GM21526 (cell line): ENCODE results near the gene RXFP2.

Experiments used
- ATAC-seq: cut with Tn5 transposase; IDR thresholded peaks from one replicate; pipeline ENCODE4 v1.9.1; 2021; ENCODE audit warnings: moderate library complexity; ENCODE audit not compliant: unreplicated experiment, low FRiP score

Gene RXFP2

DNA sequence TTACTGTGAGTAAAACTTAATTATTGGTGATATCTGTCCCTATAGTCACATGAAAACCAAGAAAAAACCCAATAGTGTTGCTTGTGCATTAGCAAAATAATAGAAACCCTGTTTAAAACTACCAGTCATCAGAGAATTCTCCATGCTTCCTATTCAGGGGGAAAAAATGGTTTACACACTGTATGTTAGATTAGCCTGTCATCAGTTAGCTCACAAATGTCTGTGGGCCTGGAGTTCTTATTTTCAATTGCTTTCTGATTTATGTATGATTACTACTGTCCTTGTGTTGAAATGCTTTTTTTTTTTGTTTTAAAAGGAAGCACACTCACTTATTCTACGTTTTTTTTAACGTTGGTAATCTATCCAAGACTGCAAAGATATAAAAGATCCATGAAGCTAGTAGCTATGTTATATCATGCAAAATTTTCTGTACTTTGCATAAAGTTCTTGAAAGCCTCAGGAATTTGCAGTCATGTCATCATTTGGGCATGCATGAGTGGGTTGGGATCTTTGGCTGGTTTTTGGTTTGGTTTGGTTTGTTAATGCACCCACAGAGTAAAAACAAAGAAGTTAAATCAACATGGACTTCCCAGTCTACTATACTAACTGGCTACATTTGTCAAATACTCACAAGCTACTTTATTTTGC is 25.9 kb downstream of the RXFP2 start:
- ATAC-seq: no peak

DNA sequence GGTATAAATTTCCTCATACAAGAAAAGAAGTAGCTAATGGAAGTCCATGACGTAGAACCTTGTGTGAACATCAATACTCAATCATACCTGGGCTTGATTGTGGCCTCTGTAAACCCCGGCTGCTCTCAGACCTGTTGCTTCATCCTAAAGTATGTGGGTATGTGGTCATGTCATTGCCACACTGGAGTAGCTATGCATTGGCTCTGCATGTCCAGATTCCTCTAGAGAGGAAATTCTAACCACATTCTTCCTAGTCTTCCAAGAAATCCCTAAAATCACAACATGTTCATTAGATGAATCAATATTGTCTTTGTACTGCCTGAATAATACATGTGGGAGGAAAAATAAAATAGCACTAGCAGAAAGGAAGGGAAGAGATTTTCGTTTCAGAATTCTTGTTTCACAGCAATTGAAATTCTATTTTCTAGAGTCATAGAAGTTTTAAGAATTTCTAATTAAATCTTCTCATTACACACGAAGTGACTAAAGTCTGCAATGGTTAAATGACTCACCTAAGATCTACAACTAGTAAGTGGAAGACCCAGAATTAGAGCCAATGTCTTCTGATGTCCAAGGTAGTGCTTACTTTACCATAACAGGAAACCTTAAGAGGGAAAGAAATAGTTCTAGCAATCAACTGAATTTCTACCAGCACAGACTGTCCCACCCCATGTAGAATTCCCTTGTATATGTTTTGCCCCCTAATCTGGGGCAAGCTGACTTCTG is 28.0 kb downstream of the RXFP2 start:
- ATAC-seq: no peak

DNA sequence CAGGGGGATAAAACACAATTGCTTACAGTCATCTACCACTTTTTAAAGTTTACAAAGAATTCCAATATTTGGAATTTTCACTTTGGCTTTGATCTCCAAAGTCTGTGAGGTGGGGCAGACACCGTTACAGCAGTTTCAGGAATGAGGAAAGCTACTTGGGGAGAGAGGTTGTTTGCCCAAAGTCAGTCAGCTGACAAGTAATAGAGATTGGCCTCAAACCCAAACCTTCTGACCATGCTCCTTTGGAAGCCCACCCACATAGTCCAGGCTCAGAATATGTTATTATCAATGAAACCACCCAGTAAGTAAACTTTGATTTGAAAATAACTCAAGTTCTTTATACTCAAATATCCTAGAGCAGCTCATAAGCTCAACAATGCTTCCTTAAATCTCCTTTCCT is 29.0 kb downstream of the RXFP2 start:
- no peak for ATAC-seq

DNA sequence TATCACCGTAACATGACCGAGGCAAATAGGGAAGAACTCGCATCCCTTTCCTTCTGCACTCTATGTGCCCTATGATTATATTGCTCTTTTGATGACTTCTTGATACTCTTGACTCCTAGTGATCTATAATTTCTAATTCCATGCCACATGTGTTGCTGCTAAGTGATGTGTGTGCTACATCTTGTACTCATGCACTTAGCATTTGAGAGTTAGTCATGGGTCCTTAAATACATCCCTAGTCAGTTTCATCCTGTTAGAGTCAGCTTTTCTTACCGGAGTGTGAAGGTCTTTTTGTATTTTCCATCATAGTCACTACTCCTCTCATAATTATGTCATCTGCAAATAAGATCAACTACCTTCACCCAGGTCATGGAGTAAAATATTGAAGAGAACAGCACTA is 30.2 kb downstream of the RXFP2 start:
- ATAC-seq: no peak

DNA sequence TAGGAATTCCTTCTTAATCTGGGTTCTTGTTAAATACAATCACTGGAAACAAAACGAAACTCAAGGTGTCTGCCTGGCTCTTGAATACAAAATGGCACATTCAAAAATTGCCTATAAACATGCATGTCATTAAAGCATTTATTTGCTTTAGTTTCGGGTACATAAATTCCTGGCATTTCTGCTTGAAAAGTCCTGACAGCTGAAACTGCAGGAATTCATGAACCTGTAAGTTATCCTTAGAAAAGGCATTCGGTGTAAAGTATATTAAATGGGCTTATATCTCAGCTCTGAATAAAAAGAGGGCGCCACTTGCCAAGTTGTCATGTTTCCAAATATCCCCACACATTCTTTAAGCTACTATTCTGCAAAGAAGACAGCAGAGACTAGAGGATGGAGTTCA is 32.9 kb downstream of the RXFP2 start:
- no peak for ATAC-seq

DNA sequence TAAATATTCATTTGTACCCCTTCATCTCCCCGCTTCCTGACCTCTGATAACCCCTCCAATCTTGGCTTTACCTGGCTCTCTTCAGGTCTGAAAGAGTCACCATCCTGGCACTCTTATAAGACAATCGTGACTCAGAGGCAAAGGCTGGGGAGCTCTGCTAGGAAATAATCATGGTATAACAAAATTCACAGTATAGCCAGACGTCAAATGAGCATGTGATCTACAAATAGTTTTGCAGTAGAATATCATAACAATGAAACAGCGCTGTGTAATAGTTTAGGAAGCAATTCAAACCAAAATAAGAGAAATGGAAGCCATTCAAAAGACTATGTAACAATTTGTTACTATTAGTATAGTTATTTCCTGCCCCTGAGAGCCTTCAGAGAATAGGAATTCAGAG is 34.2 kb downstream of the RXFP2 start:
- ATAC-seq: no peak

DNA sequence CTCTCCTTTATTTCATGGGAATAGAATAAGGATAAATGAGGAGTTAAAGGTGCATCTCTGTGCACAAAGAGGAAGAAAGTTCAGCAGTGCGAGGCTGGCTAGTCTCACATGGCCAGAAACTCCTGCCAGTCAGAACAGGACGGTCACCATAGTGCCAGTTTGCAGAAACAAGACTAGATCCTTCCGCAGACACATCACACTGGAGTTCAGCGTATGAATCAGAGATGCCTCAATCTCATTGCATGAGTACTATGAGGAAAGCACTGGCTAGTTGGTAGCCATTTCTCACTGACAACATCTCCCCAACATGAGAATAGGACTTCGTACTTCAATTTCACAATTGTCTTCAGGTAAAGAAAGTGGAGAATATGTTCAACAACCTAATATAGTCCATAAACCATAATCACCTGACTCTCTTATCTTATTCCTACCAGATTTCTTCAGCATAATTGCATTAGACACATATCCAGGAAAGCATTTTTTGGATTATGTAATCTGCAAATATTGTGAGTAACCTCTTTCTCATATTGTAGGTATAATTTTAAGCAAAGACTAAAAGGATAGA is 34.9 kb downstream of the RXFP2 start:
- ATAC-seq: no peak

DNA sequence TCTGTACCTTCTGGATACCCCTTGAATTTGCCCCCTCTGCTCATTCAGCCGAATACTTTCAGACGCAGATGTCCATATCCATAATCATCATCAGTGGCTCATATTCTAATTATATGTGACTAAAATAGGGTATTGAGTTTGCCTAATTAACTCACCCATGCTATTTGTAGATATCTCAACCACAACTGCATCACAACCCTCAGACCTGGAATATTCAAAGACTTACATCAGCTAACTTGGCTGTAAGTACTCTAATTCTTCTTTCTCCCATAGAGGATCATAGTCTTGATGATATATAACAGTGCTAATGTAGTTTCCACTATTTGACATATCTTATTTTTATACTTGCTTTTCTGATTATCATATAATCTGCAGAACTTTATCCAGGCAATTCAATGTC is 35.8 kb downstream of the RXFP2 start:
- ATAC-seq: no peak

DNA sequence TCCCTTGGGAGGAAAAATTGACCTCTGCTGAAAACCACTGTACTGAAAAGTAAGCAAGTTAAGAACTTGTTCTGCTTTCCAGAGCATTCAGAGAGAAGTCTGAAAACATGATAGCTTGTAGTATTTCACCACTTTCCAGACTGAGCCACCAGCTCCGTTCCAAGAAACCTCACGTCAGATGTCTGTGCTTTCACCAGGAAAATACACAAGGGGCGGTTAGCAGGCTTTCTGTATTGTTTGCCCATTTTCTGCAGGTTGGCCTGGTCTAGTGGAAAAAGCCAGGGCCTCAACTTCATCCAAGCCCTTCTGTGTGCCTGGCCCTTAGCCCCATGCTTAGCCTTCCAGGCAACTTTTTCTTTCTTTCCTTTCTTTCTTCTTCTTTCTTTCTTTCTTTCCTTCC is 36.4 kb downstream of the RXFP2 start:
- ATAC-seq: no peak

DNA sequence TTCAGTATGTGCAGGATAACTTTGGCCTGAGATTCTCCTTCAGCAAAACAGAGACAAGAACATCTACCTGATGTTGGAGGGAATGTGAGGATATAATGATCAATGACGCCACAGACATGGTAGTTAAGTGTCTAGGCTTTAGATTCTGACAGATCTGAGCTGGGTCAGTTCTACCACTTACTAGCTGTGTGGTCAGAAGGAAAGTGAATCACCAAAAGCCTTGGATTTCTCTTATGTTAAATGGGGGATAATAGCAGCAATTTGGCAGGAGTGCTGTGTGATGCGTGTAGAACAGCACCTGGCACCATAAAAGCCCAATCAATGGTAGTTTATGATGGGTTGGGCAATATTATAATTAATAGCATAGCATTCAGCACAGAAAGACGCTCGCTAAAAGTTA is 41.7 kb downstream of the RXFP2 start:
- ATAC-seq: no peak

DNA sequence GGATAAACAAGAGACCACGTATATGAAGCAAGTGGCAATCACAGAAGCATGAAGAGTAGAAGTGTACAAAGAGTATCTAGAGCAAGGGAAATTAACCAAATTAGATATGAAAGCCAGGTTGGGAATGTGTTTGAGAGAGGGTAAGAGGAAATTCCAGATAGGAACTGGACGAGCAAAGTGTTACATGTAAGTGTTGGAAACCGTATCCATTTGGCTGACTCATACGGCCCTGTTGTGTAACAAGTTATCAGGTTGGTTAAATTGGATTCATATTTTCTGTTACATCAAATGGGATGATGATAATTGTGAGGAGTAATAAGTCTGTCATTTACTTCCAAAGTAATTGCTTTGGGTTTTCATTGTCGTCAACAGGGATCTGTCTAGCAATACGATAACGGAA is 46.7 kb downstream of the RXFP2 start:
- no peak for ATAC-seq

DNA sequence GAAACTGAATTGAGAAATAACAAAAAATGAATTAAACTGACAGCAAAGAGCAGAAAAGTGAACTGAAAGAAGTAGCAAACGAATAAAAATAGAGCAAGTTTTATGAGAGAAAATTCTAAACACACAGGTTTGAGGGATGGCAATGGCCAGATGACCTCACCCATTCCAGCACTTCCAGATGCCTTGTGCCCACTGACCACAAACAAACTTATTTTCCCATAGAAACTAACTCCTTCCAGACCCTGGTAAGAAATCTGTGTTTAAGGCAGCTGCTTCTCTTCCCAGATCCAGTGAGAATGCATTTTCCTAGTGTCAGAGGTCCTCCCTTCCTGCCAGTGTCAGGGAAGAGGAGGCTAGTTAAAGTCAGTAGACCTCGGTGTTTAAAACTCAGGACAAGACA is 51.7 kb downstream of the RXFP2 start:
- ATAC-seq: no peak

DNA sequence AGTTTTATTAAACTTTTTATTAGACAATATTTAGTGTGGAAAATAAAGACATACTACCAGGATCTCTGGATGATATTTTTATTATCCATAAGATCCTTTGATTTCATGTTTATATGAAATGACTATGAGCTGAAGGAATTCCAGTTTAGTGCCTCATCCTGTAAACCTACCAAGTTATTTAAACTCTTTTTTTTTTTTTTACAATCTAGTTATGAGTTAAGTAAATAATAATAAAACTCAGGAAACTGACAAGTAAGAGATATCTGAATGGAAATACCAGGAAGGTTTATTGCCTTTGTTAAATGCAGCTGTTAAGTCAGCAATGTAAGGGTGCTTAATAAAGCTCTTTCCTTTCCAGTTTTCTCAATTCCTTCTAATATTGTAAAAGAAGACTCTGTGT is 53.9 kb downstream of the RXFP2 start:
- ATAC-seq: no peak

DNA sequence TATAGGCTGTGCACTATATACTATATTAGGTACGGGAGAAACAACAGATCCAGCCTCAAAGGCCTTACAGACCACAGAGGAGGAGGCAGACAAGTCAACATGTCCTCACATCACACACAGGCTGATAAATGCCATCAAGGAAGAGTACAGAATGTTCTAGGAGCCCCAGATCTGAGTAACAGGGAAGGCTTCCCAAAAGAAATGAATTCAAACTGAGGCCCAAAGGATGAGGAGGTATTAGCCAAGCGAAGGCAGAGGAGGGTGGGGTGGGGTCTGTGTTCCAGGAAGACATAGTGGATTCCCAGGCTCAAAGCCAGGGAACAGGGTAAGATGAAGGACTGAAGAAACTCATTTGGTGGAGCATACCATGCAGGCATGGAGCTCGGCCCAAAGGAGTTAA is 55.1 kb downstream of the RXFP2 start:
- no peak for ATAC-seq

DNA sequence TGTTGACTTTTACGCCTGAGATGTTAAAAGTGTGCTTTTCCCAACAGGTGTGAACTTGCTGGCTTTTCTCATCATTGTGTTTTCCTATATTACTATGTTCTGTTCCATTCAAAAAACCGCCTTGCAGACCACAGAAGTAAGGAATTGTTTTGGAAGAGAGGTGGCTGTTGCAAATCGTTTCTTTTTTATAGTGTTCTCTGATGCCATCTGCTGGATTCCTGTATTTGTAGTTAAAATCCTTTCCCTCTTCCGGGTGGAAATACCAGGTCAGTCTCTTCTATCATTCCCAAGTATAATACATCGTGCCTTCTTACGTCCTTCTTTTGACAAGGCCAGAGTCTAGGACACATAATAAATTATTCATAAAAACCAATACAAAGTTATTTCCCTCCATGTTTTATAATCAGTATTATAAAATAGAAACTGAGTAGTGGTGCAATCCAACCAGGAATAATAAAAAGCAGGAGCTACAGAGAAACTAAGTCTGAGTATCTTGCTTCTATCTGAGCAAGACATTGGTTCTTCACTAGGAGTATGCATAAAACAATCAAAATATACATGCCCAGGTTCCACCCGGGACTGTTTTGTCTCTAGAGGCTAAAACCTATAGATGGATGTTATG is 57.9 kb downstream of the RXFP2 start:
- no peak for ATAC-seq

DNA sequence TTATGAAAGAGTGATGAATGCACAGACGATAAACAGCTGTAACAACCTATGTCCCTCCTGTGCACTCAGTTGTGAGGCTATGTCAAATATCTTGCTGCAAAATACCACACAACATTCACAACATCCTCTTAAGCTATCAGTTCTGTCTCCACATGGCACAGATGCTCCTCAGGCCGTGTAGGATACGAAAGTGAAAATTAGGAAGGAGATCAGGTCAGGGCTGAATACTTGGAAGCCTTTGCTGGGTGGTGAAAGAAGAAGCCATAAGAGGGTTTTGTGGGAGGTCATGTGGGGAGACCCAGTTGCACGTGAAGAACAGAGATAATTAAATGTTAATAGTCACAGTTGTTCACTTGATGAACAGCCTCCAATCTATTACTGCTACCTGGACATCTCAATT is 58.9 kb downstream of the RXFP2 start:
- ATAC-seq: no peak

DNA sequence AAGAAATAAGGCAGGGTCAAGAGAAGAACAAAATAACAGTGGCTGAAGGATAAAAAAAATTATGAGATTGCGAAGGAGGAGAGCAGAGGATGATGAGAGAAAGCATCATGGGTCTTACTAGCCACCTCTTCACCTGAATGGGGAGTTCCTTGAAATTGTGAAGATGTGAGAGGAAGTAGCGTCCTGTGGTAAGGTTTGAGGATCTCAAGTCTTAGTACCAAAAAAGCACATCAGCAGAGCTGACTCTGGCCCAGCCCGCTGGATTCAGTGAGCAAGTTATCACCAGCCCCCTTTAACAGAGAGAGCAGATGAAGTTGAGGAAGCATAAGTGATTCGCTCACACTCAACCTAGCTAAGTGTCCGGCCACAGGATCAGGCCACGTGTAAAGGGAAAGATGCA is 61.8 kb downstream of the RXFP2 start:
- ATAC-seq: no peak

DNA sequence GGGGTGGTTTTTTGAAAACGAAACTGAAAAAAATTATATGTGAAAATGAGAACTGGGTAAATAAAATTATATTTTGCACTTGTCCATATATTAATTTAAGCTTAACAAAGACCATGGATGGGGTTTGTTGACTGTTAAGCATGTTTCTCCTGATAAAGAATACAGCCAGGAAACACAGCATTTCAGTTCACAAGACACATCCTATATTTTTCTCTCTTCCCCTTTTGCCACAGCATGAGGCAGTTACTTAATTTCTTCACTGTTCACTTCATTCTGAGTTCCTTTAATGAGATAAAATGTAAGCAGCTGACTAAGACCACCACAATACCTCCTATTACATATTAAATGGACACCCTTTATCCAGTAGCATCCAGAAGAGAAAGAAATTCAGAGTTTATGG is 64.0 kb downstream of the RXFP2 start:
- ATAC-seq: no peak

DNA sequence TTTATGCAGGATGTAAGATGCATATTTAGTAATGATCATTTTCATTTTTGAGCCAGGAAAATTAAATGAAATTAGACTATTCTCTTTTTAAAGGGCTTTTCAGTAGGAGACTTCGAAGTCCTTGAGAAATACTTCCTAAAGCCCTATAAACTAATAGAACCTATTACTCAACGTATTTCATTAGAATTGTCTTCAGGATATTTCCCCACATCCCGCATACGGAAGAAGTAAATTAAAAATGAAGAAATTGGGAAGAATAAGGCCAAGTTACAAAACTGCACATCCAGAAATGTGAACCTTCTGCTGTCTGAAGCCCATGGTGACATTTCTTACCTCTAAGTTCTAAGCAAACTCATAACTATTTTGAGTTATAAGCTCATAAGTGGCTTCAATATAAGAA is 66.5 kb downstream of the RXFP2 start:
- no peak for ATAC-seq

DNA sequence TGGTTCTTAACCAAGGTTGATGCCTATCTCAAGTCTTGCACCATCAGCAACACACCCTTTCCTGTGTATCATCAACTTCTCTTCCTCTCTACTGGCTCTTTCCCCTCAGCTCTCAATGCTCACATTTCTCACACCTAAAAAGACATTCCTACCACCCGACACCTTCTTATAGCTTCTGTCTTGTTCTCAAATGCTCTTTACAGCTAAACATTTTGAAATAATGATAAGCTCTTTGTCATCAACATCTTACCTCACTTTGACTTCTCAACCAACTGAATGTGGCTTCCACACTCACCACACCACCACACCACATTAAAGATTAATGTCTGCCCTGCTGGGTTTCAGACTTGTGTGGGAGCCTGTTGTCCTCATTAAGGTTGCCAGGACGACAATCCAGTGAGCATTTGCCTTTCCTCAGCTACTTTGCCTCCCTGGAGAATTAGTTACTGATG is 67.8 kb downstream of the RXFP2 start:
- ATAC-seq: no peak

DNA sequence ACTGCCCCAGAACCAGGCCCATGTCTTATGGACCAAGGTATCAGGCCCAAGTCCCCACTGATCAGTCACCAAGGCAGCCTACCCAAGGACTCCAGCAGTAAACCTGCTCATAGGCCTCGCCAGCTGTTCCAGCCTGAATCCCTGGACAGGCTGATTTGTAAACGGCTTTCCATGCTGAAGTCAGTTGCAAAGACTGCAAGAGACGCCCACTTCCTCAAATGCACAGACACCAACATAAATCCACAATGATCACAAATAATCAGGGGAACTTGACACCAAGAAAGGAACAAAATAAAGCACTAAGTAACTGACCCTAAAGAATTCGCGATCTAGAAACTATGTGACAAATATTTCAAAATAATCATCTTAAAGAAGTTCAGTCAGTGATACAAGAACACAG is 75.2 kb downstream of the RXFP2 start:
- ATAC-seq: no peak
